ENCODE data around the gene MKNK1.

DNA sequence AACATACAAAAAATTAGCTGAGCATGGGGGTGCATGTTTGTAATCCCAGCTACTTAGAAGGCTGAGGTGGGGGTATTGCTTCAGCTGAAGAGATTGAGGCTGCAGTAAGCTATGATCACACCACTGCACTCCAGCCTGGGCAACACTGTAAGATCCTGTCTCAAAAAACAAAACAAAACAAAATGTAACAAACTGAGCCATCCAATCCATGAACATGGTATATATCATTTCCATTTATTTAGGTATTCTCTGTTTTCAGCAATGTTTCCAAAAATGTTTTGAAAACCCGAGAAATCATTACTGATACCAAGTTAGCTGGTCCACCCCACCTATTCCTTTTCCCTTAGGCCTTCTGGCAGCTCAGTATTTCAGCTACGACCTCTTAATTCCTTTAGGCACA lies 45.7 kb upstream of the MKNK1 start:
- TF ChIP-seq, protein P1, sequence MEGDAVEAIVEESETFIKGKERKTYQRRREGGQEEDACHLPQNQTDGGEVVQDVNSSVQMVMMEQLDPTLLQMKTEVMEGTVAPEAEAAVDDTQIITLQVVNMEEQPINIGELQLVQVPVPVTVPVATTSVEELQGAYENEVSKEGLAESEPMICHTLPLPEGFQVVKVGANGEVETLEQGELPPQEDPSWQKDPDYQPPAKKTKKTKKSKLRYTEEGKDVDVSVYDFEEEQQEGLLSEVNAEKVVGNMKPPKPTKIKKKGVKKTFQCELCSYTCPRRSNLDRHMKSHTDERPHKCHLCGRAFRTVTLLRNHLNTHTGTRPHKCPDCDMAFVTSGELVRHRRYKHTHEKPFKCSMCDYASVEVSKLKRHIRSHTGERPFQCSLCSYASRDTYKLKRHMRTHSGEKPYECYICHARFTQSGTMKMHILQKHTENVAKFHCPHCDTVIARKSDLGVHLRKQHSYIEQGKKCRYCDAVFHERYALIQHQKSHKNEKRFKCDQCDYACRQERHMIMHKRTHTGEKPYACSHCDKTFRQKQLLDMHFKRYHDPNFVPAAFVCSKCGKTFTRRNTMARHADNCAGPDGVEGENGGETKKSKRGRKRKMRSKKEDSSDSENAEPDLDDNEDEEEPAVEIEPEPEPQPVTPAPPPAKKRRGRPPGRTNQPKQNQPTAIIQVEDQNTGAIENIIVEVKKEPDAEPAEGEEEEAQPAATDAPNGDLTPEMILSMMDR (IDR thresholded peaks at IDR 0.05): no peak
- TF ChIP-seq POLR2A (IDR thresholded peaks at IDR 0.05): no peak
- TF ChIP-seq EP300 (IDR thresholded peaks at IDR 0.05): no peak

Measured in suprapubic skin (tissue), 3 donors.